MG63 (cell line): ENCODE results near the gene WBP1L. TPM values are rescaled to one million over a fixed set of nuclear protein-coding genes. Genes with fewer than 3 reads are reported as not detected.
A peak's percentile ranks its signal among the peaks of the same experiment; 100 is the strongest.
"Not testable (repeated sequence)": the region's sequence is repeated elsewhere in the genome, so short reads cannot be mapped to it uniquely, and the experiment has no call there.

Experiments
- DNase-seq: peaks from one replicate; pipeline ENCODE4 v3.0.0-alpha.2; 2020
- H3K27me3 ChIP-seq: fragments of 250-450 bp; sonication (Bioruptor Pico); 2 replicates; pipeline ENCODE4 v1.5.1; 2020; ENCODE audit warnings: mild to moderate bottlenecking, moderate library complexity
- H3K36me3 ChIP-seq: fragments of 250-450 bp; sonication (Bioruptor Pico); 2 replicates; pipeline ENCODE4 v1.5.1; 2020; ENCODE audit warnings: mild to moderate bottlenecking, moderate library complexity
- H3K4me3 ChIP-seq: fragments of 250-450 bp; sonication (Bioruptor Pico); 2 replicates; pipeline ENCODE4 v1.5.1; 2020; ENCODE audit warnings: mild to moderate bottlenecking, moderate library complexity
- H3K9me3 ChIP-seq: fragments of 250-450 bp; sonication (Bioruptor Pico); 2 replicates; pipeline ENCODE4 v1.5.1; 2020; ENCODE audit warnings: mild to moderate bottlenecking, moderate library complexity
- total RNA-seq: library from RNA; depleted of rRNA; stranded (reverse); fragments of >200 nt; shearing (Covaris generic); gene quantifications from 2 replicates; pipeline ENCODE4 v1.2.3, GENCODE V29; 2014; ENCODE audit warnings: low replicate concordance; rRNA removed

Gene WBP1L
- total RNA-seq = 8.3 and 10.9 TPM in 2 replicates

GRCh38 chr10:102743588-102744373 lies at the start of gene WBP1L:
Gene WBP1L (plus strand): TSS chr10:102743948. CDS start chr10:102744054, 106 bp downstream.
- H3K9me3 ChIP-seq = no peaks in the 10 kb centered on the region
- no peaks in the 10 kb centered on the region for H3K27me3 ChIP-seq
- H3K4me3 ChIP-seq = peak within 1 kb of the TSS; percentile 83
- peak; percentile 95 for DNase-seq
- H3K36me3 ChIP-seq = no peaks in the 10 kb centered on the region

- DNase-seq, H3K36me3 ChIP-seq, H3K9me3 ChIP-seq, H3K27me3 ChIP-seq, H3K4me3 ChIP-seq: not testable (repeated sequence)
These were observed 48.3 kb upstream of the WBP1L start for GRCh38 chr10:102695401-102695800.

- H3K9me3 ChIP-seq = no peaks in the 10 kb centered on the region
- H3K27me3 ChIP-seq = no peaks in the 10 kb centered on the region
- no peak overlapping the region for H3K4me3 ChIP-seq
- no peak for DNase-seq
- no peaks in the 10 kb centered on the region; the same call in 1 of the 2 replicates for H3K36me3 ChIP-seq
These were observed 47.0 kb upstream of the WBP1L start for GRCh38 chr10:102696736-102697135.

GRCh38 chr10:102698894-102699293 lies 44.9 kb upstream of the WBP1L start:
- Histone ChIP-seq H3K36me3 (no peaks in the 10 kb centered on the region; the same call in 1 of the 2 replicates), H3K27me3 (no peaks in the 10 kb centered on the region)
- no peak for DNase-seq

GRCh38 chr10:102701272-102701671 lies 42.5 kb upstream of the WBP1L start:
- Histone ChIP-seq H3K4me3 (no peak overlapping the region), H3K27me3 (no peaks in the 10 kb centered on the region), H3K36me3 (no peaks in the 10 kb centered on the region), H3K9me3 (no peaks in the 10 kb centered on the region)
- no peak for DNase-seq

More at GRCh38 chr10:102698894-102699293, 44.9 kb upstream of the WBP1L start:
- no peaks in the 10 kb centered on the region for H3K9me3 ChIP-seq
- H3K4me3 ChIP-seq = no peak overlapping the region

- DNase-seq = no peak
- H3K9me3 ChIP-seq = no peaks in the 10 kb centered on the region
- H3K36me3 ChIP-seq = no peaks in the 10 kb centered on the region
- no peaks in the 10 kb centered on the region for H3K27me3 ChIP-seq
- H3K4me3 ChIP-seq = no peak overlapping the region
These were observed 42.0 kb upstream of the WBP1L start for GRCh38 chr10:102701796-102702195.

GRCh38 chr10:102702742-102703141 lies 41.0 kb upstream of the WBP1L start:
- H3K4me3 ChIP-seq = no peak overlapping the region
- H3K27me3 ChIP-seq = no peaks in the 10 kb centered on the region
- H3K36me3 ChIP-seq = no peaks in the 10 kb centered on the region
- no peaks in the 10 kb centered on the region for H3K9me3 ChIP-seq
- no peak for DNase-seq

- no peak overlapping the region for H3K4me3 ChIP-seq
- H3K9me3 ChIP-seq = no peaks in the 10 kb centered on the region
- no peak for DNase-seq
- H3K36me3 ChIP-seq = no peaks in the 10 kb centered on the region
- H3K27me3 ChIP-seq = no peaks in the 10 kb centered on the region
These were observed 38.8 kb upstream of the WBP1L start for GRCh38 chr10:102704915-102705314.

- no peaks in the 10 kb centered on the region for H3K9me3 ChIP-seq
- no peaks in the 10 kb centered on the region for H3K36me3 ChIP-seq
- no peak overlapping the region for H3K4me3 ChIP-seq
- H3K27me3 ChIP-seq = no peaks in the 10 kb centered on the region
- no peak for DNase-seq
These were observed 38.2 kb upstream of the WBP1L start for GRCh38 chr10:102705531-102705930.

GRCh38 chr10:102710609-102711008 lies 33.1 kb upstream of the WBP1L start:
- peak; percentile 41 for DNase-seq
- Histone ChIP-seq H3K36me3 (no peaks in the 10 kb centered on the region), H3K9me3 (no peaks in the 10 kb centered on the region), H3K27me3 (no peaks in the 10 kb centered on the region), H3K4me3 (no peak overlapping the region)

- Histone ChIP-seq H3K9me3 (no peaks in the 10 kb centered on the region), H3K27me3 (no peaks in the 10 kb centered on the region), H3K4me3 (peak overlapping the region; percentile 1; the same call in 1 of the 2 replicates), H3K36me3 (no peaks in the 10 kb centered on the region)
- DNase-seq = no peak
These were observed 31.7 kb upstream of the WBP1L start for GRCh38 chr10:102712089-102712488.

- H3K9me3 ChIP-seq = no peaks in the 10 kb centered on the region
- H3K27me3 ChIP-seq = no peaks in the 10 kb centered on the region
- peak overlapping the region; percentile 90 for H3K4me3 ChIP-seq
- DNase-seq = no peak
- H3K36me3 ChIP-seq = peaks cover 2% of the 10 kb centered on the region; the same call in 1 of the 2 replicates
These were observed 30.8 kb upstream of the WBP1L start for GRCh38 chr10:102712843-102713538.

GRCh38 chr10:102713539-102713813 lies 30.3 kb upstream of the WBP1L start:
- DNase-seq = no peak
- H3K4me3 ChIP-seq = peak overlapping the region; percentile 90
- H3K9me3 ChIP-seq = no peaks in the 10 kb centered on the region
- H3K36me3 ChIP-seq = peaks cover 2% of the 10 kb centered on the region; the same call in 1 of the 2 replicates
- no peaks in the 10 kb centered on the region for H3K27me3 ChIP-seq

GRCh38 chr10:102713814-102714620 lies 29.7 kb upstream of the WBP1L start, which contains the start of gene ARL3:
Gene ARL3 (minus strand): TSS chr10:102714397. CDS start chr10:102714275, 122 bp downstream.
- peak; percentile 99 for DNase-seq
- no peaks in the 10 kb centered on the region for H3K27me3 ChIP-seq
- peak within 1 kb of the TSS; percentile 90 for H3K4me3 ChIP-seq
- H3K9me3 ChIP-seq = no peaks in the 10 kb centered on the region
- H3K36me3 ChIP-seq = peaks cover 2% of the 10 kb centered on the region; the same call in 1 of the 2 replicates

- H3K4me3 ChIP-seq = peak within 1 kb of the TSS; percentile 90
- H3K36me3 ChIP-seq = peaks cover 2% of the 10 kb centered on the region; the same call in 1 of the 2 replicates
- peak; percentile 12 for DNase-seq
- no peaks in the 10 kb centered on the region for H3K9me3 ChIP-seq
- H3K27me3 ChIP-seq = no peaks in the 10 kb centered on the region
These were observed 28.9 kb upstream of the WBP1L start, which contains the start of gene SFXN2 for GRCh38 chr10:102714621-102715455. Gene SFXN2 (plus strand): TSS chr10:102714636. CDS start chr10:102726637, 12,001 bp downstream.

GRCh38 chr10:102715880-102716279 lies 27.9 kb upstream of the WBP1L start:
- H3K27me3 ChIP-seq = no peaks in the 10 kb centered on the region
- no peak for DNase-seq
- H3K4me3 ChIP-seq = no peak overlapping the region
- H3K9me3 ChIP-seq = no peaks in the 10 kb centered on the region
- H3K36me3 ChIP-seq = peaks cover 2% of the 10 kb centered on the region; the same call in 1 of the 2 replicates
